ENCODE data around the gene HAUS6. TPM values are rescaled to one million over a fixed set of nuclear protein-coding genes. Genes with fewer than 3 reads are reported as not detected.
"Not testable (repeated sequence)": the region's sequence is repeated elsewhere in the genome, so short reads cannot be mapped to it uniquely, and the experiment has no call there.

Gene HAUS6, protein sequence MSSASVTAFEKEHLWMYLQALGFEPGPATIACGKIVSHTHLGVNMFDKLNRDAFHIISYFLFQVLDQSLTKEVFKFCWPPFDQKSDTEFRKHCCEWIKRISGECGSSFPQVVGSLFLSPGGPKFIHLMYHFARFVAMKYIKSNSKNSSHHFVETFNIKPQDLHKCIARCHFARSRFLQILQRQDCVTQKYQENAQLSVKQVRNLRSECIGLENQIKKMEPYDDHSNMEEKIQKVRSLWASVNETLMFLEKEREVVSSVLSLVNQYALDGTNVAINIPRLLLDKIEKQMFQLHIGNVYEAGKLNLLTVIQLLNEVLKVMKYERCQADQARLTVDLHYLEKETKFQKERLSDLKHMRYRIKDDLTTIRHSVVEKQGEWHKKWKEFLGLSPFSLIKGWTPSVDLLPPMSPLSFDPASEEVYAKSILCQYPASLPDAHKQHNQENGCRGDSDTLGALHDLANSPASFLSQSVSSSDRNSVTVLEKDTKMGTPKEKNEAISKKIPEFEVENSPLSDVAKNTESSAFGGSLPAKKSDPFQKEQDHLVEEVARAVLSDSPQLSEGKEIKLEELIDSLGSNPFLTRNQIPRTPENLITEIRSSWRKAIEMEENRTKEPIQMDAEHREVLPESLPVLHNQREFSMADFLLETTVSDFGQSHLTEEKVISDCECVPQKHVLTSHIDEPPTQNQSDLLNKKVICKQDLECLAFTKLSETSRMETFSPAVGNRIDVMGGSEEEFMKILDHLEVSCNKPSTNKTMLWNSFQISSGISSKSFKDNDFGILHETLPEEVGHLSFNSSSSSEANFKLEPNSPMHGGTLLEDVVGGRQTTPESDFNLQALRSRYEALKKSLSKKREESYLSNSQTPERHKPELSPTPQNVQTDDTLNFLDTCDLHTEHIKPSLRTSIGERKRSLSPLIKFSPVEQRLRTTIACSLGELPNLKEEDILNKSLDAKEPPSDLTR
- total RNA-seq (ENCODE audit: low replicate concordance): 15.3 and 26.8 TPM in 2 replicates

GRCh38 chr9:19102631-19103345, at the start of gene HAUS6:
TSS of gene HAUS6 (minus strand) at chr9:19102904. CDS start at chr9:19102651, 253 bp downstream.
- peak; percentile 97 for DNase-seq (ENCODE audit: low read depth)
- H3K4me3 ChIP-seq (ENCODE audit: low read depth, low read length): peak within 1 kb of the TSS; percentile 73
- TF ChIP-seq, protein P1, sequence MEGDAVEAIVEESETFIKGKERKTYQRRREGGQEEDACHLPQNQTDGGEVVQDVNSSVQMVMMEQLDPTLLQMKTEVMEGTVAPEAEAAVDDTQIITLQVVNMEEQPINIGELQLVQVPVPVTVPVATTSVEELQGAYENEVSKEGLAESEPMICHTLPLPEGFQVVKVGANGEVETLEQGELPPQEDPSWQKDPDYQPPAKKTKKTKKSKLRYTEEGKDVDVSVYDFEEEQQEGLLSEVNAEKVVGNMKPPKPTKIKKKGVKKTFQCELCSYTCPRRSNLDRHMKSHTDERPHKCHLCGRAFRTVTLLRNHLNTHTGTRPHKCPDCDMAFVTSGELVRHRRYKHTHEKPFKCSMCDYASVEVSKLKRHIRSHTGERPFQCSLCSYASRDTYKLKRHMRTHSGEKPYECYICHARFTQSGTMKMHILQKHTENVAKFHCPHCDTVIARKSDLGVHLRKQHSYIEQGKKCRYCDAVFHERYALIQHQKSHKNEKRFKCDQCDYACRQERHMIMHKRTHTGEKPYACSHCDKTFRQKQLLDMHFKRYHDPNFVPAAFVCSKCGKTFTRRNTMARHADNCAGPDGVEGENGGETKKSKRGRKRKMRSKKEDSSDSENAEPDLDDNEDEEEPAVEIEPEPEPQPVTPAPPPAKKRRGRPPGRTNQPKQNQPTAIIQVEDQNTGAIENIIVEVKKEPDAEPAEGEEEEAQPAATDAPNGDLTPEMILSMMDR (IDR thresholded peaks at IDR 0.05; ENCODE audit: insufficient read depth, low read length): peak; percentile 78

- H3K4me3 ChIP-seq (ENCODE audit: low read depth, low read length); DNase-seq (ENCODE audit: low read depth): not testable (repeated sequence)
Measured at GRCh38 chr9:19152160-19152498, 49.4 kb upstream of the HAUS6 start.

GRCh38 chr9:19151425-19152159, 48.9 kb upstream of the HAUS6 start:
- TF ChIP-seq, protein P1 (IDR thresholded peaks at IDR 0.05; ENCODE audit: insufficient read depth, low read length): no peak
- no peak for DNase-seq (ENCODE audit: low read depth)
- H3K4me3 ChIP-seq (ENCODE audit: low read depth, low read length): no peak overlapping the region

DNA sequence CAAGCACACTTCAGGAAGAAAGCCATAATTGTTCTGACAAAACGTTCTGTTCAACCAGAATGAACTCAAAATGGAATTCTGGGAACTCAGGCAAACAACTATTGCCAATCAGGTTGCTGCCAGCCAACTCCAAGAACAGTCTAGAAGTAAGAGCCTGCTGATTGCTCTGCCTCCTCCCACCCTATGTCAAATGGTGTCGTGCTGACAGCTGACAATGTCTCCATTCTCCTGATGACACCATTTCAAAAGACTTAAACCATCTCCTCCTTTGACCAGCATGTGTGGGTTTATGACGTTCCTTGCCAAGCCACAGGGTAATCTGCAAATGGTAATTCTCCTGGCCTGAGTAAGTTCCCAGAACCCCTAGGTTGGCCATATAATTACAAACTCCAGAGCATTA, 46.5 kb upstream of the HAUS6 start:
- no peak overlapping the region for H3K4me3 ChIP-seq (ENCODE audit: low read depth, low read length)
- DNase-seq (ENCODE audit: low read depth): peak; percentile 47
- TF ChIP-seq, protein P1 (IDR thresholded peaks at IDR 0.05; ENCODE audit: insufficient read depth, low read length): no peak

- no peak overlapping the region for H3K4me3 ChIP-seq (ENCODE audit: low read depth, low read length)
- DNase-seq (ENCODE audit: low read depth): peak; percentile 64
- TF ChIP-seq, protein P1 (IDR thresholded peaks at IDR 0.05; ENCODE audit: insufficient read depth, low read length): no peak
Measured at GRCh38 chr9:19148187-19148586, 45.5 kb upstream of the HAUS6 start.

DNA sequence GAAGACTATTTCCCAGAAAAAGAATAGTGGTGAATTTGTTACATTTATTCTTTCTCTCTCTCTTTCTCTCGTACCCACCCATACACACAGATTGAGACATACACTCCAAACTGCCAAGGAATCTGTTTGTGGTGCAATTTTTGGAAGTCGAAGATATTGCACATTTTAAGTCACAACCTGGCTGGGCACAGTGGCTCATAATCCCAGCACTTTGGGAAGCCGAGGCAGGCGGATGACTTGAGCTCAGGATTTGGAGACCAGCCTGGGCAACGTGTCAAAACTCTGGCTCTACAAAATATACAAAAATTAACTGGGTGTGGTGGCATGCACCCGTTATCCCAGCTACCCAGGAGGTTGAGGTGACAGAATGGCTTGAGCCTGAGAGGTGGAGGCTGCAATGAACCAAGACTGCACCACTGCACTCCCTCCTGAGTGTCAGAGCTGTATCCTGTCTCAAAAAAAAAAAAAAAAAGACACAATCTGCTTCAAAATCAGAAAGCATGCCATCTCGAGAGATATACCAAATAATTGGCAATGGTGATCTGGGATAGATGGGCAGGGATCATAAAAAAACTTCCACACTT, 43.8 kb upstream of the HAUS6 start:
- peak; percentile 49 for DNase-seq (ENCODE audit: low read depth)
- TF ChIP-seq, protein P1 (IDR thresholded peaks at IDR 0.05; ENCODE audit: insufficient read depth, low read length): no peak
- no peak overlapping the region for H3K4me3 ChIP-seq (ENCODE audit: low read depth, low read length)

Measured in fibroblast of the aortic adventitia (primary cell).